GM18909 (cell line): Measurements from ENCODE around the gene ZNF212.

Experiments
- ATAC-seq: cut with Tn5 transposase; IDR thresholded peaks from one replicate; pipeline ENCODE4 v1.9.1; 2021; ENCODE audit warnings: mild to moderate bottlenecking; ENCODE audit not compliant: unreplicated experiment, poor library complexity

Gene ZNF212

DNA sequence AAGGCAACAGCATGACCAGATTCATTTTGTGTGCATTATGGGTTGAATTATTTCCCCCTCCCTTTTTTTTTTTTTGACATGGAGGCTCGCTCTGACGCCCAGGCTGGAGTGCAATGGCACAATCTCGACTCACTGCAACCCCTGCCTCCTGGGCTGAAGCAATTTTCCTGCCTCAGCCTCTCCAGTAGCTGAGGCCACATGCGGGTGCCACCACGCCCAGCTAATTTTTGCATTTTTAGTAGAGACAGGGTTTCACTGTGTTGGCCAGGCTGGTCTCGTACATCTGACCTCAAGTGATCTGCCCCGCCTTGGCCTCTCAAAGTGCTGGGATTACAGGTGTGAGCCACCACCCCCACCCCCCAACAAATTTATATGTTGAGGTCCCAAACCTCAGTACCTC lies 64.6 kb downstream of the ZNF212 start:
- no peak for ATAC-seq
